ENCODE data around the gene HS6ST1.

DNA sequence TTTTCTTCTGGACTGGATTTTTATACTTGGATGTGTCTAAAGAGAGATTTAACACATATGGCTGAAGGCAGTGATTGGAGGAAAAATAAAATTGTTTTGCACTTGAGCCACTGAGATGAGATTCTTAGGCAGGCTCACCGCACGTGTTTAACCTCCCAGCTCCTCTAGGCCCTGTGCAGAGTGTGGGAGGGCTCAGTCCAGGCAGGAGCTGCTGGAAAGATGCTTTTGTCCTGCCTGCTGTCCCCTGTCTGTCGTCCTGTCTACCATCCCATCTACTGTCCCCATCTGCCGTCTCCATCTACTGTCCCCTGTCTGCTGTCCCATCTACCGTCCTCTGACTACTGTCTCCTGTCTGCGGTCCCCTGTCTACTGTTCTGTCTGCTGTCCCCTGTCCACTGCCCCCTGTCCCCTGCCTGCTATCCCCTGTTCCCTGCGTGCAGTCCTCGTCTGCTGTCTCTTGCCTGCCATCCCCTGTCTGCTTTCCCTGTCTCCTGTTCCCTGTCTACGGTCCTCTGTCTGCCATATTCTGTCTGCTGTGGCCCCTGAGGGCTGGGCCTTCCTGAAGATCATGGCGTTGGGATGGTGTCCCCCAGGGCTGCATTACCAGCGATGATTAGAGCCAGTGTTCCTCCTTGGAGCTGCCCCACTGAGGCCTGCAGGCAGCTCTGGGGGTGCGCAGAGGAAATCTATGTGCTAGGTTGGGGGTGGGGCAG is 43.7 kb upstream of the HS6ST1 start:
- TF ChIP-seq, protein P1, sequence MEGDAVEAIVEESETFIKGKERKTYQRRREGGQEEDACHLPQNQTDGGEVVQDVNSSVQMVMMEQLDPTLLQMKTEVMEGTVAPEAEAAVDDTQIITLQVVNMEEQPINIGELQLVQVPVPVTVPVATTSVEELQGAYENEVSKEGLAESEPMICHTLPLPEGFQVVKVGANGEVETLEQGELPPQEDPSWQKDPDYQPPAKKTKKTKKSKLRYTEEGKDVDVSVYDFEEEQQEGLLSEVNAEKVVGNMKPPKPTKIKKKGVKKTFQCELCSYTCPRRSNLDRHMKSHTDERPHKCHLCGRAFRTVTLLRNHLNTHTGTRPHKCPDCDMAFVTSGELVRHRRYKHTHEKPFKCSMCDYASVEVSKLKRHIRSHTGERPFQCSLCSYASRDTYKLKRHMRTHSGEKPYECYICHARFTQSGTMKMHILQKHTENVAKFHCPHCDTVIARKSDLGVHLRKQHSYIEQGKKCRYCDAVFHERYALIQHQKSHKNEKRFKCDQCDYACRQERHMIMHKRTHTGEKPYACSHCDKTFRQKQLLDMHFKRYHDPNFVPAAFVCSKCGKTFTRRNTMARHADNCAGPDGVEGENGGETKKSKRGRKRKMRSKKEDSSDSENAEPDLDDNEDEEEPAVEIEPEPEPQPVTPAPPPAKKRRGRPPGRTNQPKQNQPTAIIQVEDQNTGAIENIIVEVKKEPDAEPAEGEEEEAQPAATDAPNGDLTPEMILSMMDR (IDR thresholded peaks at IDR 0.05; ENCODE audit: low read length): no peak
- TF ChIP-seq EZH2 (IDR thresholded peaks at IDR 0.05; ENCODE audit: borderline replicate concordance, low read length): no peak

All from OCI-LY1 (cell line).